Gastroesophageal sphincter (tissue), 4 donors: Measurements from ENCODE around the gene TEX12. TPM values are rescaled to one million over a fixed set of nuclear protein-coding genes. Genes with fewer than 3 reads are reported as not detected.
"Not testable (repeated sequence)": the region's sequence is repeated elsewhere in the genome, so short reads cannot be mapped to it uniquely, and the experiment has no call there.

Source experiments
- ATAC-seq: fragments of 150-250 bp; one replicate; pipeline ENCODE4 v1.9.1; 2016; ENCODE audit warnings: mild to moderate bottlenecking, moderate library complexity
- H3K27ac ChIP-seq, 4 donors: fragments of 200-600 bp; sonication (generic) in 3 of 4; 1 replicate in 3 of 4; 2 replicates in 1 of 4; pipeline ENCODE4 v1.5.1; 2016 to 2019
- H3K27me3 ChIP-seq: fragments of 200-600 bp; sonication (generic); one replicate; pipeline ENCODE4 v1.5.1; 2019
- H3K36me3 ChIP-seq, 2 donors: fragments of 200-600 bp; sonication (generic); one replicate each; pipeline ENCODE4 v1.5.1; 2019; ENCODE audit warnings: control low read depth in 1 of 2
- H3K4me1 ChIP-seq, 3 donors: fragments of 200-600 bp; sonication (generic); 1 replicate in 2 of 3; 2 replicates in 1 of 3; pipeline ENCODE4 v1.5.1; 2016 to 2019; ENCODE audit warnings: control low read depth in 2 of 3
- H3K4me3 ChIP-seq, 2 donors: fragments of 200-600 bp; sonication (generic); one replicate each; pipeline ENCODE4 v1.5.1; 2019; ENCODE audit warnings: mild to moderate bottlenecking in 1 of 2, moderate library complexity in 1 of 2
- H3K9me3 ChIP-seq, 3 donors: fragments of 200-600 bp; sonication (generic); one replicate each; pipeline ENCODE4 v1.5.1; 2017 to 2019; ENCODE audit warnings: control low read depth in 2 of 3
- EP300 ChIP-seq: sonication (generic); formaldehyde crosslinking; IDR thresholded peaks from one replicate; pipeline ENCODE4 v1.6.1; 2017; ENCODE audit warnings: antibody characterized with exemption, mild to moderate bottlenecking
- POLR2A ChIP-seq, 2 donors: fragments of 450-650 bp; IDR thresholded peaks; one replicate each; pipeline ENCODE4 v1.6.1; 2017; ENCODE audit warnings: antibody characterized with exemption in 2 of 2, mild to moderate bottlenecking in 2 of 2, moderate library complexity in 1 of 2
- POLR2AphosphoS5 ChIP-seq: sonication (generic); formaldehyde crosslinking; IDR thresholded peaks from one replicate; pipeline ENCODE4 v1.6.1; 2017; ENCODE audit warnings: antibody characterized with exemption
- WGBS, 2 donors: methylation state at CpG; one replicate each; pipeline ENCODE4 v1.1.5; 2018; ENCODE audit warnings: low coverage in 1 of 2; 5-methylcytosine and 5-hydroxymethylcytosine counted together
- total RNA-seq, 4 donors: library from RNA; depleted of rRNA; stranded (reverse); fragments of >200 nt; gene quantifications; one replicate each; pipeline ENCODE4 v1.1.0, GENCODE V29; 2016
- TF ChIP-seq, protein P1 (sequence below), 4 experiments: fragments of 200-600 bp in 2 of 4; fragments of 450-650 bp in 2 of 4; sonication (generic) in 1 of 4; IDR thresholded peaks; one replicate each; pipeline ENCODE4 v1.5.1; 2017 to 2019; ENCODE audit warnings: antibody characterized with exemption in 4 of 4, mild to moderate bottlenecking in 2 of 4, moderate library complexity in 2 of 4

The TEX12 gene
- total RNA-seq, 4 donors from 2014 or later = not detected

DNA sequence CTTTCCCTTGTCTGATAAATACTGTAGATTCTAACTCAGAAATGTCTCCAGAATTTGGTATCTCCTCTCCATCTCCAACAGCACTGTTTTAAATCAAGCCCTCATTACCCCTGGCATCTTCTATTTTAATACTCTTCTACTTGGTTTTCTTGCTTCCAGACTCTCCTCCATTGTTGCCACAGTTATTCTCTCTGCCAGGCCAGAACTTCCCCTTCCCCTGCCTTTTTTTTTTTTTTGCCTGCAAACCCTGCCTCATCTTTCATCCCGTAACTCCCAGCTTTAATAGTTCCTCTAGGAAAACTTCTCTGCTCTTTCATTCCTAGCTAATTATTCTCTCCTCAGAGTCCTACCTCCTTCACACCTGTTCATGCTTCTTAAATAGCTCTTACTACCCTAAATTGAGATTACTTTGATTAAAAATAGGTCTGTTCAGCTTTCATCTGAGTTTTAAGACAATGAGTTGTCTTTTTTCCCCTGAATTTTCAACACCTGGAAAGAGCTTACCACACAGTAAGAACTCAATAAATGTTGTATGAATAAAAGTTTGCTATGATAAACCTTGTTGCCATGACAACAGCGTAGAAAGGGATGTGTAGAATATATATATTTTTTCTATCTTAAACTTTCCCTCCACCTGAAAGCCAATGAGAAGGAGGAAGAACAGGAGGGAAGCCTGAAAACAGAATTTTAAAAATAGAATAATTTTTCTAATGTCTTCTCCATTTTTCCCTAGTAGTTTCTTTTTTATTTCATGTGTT is 6.9 kb upstream of the TEX12 start:
- peak overlapping the region in 1 of 4 donors; percentile 37 for H3K27ac ChIP-seq
- no peaks in the 10 kb centered on the region for H3K36me3 ChIP-seq
- H3K27me3 ChIP-seq = no peaks in the 10 kb centered on the region
- no peaks in the 10 kb centered on the region for H3K9me3 ChIP-seq
- no peak overlapping the region for H3K4me3 ChIP-seq
- WGBS, 2 donors = 38 to 75% methylated on average over 2 of the region's 2 CpGs
- no peaks in the 10 kb centered on the region for H3K4me1 ChIP-seq
- no peak for ATAC-seq
- TF ChIP-seq EP300 (no peak), POLR2AphosphoS5 (no peak), POLR2A (IDR thresholded peaks at IDR 0.05) (no peak)
- TF ChIP-seq, protein P1, sequence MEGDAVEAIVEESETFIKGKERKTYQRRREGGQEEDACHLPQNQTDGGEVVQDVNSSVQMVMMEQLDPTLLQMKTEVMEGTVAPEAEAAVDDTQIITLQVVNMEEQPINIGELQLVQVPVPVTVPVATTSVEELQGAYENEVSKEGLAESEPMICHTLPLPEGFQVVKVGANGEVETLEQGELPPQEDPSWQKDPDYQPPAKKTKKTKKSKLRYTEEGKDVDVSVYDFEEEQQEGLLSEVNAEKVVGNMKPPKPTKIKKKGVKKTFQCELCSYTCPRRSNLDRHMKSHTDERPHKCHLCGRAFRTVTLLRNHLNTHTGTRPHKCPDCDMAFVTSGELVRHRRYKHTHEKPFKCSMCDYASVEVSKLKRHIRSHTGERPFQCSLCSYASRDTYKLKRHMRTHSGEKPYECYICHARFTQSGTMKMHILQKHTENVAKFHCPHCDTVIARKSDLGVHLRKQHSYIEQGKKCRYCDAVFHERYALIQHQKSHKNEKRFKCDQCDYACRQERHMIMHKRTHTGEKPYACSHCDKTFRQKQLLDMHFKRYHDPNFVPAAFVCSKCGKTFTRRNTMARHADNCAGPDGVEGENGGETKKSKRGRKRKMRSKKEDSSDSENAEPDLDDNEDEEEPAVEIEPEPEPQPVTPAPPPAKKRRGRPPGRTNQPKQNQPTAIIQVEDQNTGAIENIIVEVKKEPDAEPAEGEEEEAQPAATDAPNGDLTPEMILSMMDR (IDR thresholded peaks at IDR 0.05) = no peak

- TF ChIP-seq EP300 (no peak), POLR2AphosphoS5 (no peak), POLR2A (IDR thresholded peaks at IDR 0.05) (no peak)
- TF ChIP-seq, protein P1 (IDR thresholded peaks at IDR 0.05) = no peak
- H3K4me1 ChIP-seq = no peaks in the 10 kb centered on the region
- H3K27me3 ChIP-seq = no peaks in the 10 kb centered on the region
- WGBS, 2 donors = 50% methylated on average over 1 of the region's 1 CpG
- no peaks in the 10 kb centered on the region for H3K36me3 ChIP-seq
- H3K27ac ChIP-seq = peak overlapping the region in 1 of 4 donors; percentile 35
- no peak overlapping the region for H3K4me3 ChIP-seq
- peak; percentile 49 for ATAC-seq
- H3K9me3 ChIP-seq = no peaks in the 10 kb centered on the region
These were observed 6.2 kb upstream of the TEX12 start for GRCh38 chr11:112161012-112161411.

GRCh38 chr11:112162200-112162599 is 5.0 kb upstream of the TEX12 start:
- not testable (repeated sequence) for H3K36me3 ChIP-seq, H3K9me3 ChIP-seq, H3K4me1 ChIP-seq, H3K27me3 ChIP-seq, ATAC-seq, H3K27ac ChIP-seq, H3K4me3 ChIP-seq
- whole genome bisulfite sequencing, 2 donors = 89 to 91% methylated on average over 1 of the region's 1 CpG

DNA sequence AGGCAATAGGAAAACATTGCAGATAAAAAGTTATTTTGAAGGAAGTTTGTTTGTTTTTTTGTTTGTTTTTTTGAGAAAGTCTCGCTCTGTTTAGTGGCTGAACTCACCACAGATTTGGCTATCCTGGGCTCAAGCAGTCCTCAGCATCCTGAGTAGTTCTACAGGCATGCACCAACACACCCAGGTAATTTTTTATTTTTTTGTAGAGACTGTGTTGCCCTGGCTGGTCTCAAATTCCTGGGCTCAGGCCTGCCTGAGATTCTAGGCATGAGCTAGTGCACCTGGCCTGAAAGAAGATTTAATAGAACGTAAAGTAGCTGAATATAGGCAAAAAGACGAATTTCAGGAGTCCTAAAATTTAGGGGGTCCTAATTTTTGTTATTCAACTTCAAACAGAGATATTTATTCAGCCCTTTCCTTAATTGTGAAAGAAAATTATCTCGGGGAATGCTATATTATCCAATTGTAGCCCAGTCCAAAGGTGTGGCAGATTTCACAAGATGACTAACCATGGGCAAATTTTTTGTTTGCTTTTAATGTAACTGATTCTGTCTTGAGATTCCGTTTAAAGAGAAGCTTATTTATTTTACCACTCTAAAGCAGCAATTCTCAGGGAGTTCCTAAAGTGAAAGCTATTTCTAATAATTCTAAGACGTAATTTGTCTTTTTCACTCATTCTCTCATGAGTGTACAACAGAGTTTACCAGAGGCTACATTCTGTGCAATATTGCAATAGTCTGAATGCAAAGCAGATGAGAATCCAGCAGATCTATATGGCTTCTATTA is 4.2 kb upstream of the TEX12 start:
- H3K27me3 ChIP-seq = no peaks in the 10 kb centered on the region
- TF ChIP-seq POLR2AphosphoS5 (no peak), EP300 (no peak)
- TF ChIP-seq, protein P1 (IDR thresholded peaks at IDR 0.05) = no peak
- no peaks in the 10 kb centered on the region for H3K4me1 ChIP-seq
- H3K36me3 ChIP-seq = no peaks in the 10 kb centered on the region
- WGBS, 2 donors = 80 to 87% methylated on average over 6 of the region's 6 CpGs
- ATAC-seq = no peak
- no peaks in the 10 kb centered on the region for H3K9me3 ChIP-seq
- H3K27ac ChIP-seq = peak overlapping the region in 1 of 4 donors; percentile 49
- peak overlapping the region in 1 of 2 donors; percentile 32 for H3K4me3 ChIP-seq

DNA sequence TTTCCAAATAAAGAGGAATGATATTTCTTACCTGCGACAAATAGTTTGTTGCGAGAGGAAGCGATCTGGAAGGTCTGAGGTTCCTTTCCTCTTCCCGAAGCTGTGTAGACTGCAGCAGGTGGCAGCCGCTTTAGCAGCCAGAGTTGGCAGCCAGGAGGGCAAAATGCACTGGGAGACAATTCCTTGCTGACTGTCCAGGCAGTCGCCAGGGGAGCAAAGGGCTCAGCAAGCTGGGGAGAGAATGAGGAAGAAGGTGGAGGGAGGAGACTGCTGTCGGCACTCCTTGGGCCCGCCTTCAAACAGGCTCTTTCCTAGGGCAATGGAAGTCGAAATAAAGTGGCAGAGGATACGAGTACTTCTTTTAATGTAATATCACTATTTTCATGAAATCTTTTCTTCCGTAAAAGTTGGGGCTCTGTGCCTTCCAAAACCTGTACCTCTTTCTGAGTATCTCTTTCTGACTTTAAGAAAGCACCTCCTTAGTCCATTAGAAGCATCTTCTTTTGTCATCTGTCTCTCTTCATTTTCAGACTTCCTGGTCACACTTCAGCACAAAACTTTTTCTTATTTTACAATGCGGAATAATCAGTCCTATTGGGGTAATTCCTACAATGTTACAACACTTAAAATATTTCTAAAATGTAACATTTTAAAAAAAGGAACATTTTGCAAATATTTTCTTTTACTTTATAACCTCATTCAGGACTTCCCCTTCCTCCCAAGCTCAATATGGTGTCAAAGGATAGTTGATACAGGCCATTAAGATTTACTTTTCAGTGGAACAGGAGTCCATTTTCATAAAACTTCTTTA is 3.1 kb upstream of the TEX12 start, which contains the start of gene IL18:
Gene IL18, minus strand, starts transcription at position 220 of the 811 bp plus-strand sequence. CDS start 9,041 bp downstream, outside the sequence.
- Histone ChIP-seq H3K27ac (peak within 1 kb of the TSS in 1 of 4 donors; percentile 49), H3K27me3 (no peaks in the 10 kb centered on the region), H3K4me3 (peak within 1 kb of the TSS; percentile 19 to 32), H3K36me3 (no peaks in the 10 kb centered on the region), H3K4me1 (no peaks in the 10 kb centered on the region), H3K9me3 (no peaks in the 10 kb centered on the region)
- TF ChIP-seq EP300 (no peak), POLR2AphosphoS5 (no peak), POLR2A (IDR thresholded peaks at IDR 0.05) (peak in 1 of 2 donors; percentile 23)
- TF ChIP-seq, protein P1 (IDR thresholded peaks at IDR 0.05) = no peak
- ATAC-seq = peak; percentile 23
- 53 to 87% methylated on average over 3 to 12 of the region's 12 CpGs for WGBS, 2 donors
